Cardiac ventricle fibroblast (primary cell): ENCODE results near the gene SLC6A13. TPM values are rescaled to one million over a fixed set of nuclear protein-coding genes. Genes with fewer than 3 reads are reported as not detected.

Experiments
- total RNA-seq: library from RNA; depleted of rRNA; stranded (reverse); fragments of >200 nt; gene quantifications from 2 replicates; pipeline ENCODE4 v1.2.3, GENCODE V29; 2015

Gene SLC6A13
- 0.05 TPM in 1 of 2 replicates, not detected in the other for total RNA-seq

GRCh38 chr12:262817-263216 lies at the start of gene SLC6A13:
SLC6A13 (minus strand) TSS chr12:262836; CDS start chr12:260052, 2,784 bp downstream.

GRCh38 chr12:214003-214741 lies 48.5 kb downstream of the SLC6A13 start, which contains the start of gene SLC6A12:
SLC6A12 (minus strand) TSS chr12:214157; CDS start chr12:209986, 4,171 bp downstream.

Other genes with a start within 250 kb of the SLC6A13 start
- gene IQSEC3, start 196.1 kb downstream of the SLC6A13 start, total RNA-seq, result 0.44 TPM in 2 replicates
- gene SLC6A12, start 48.7 kb downstream of the SLC6A13 start, total RNA-seq, result not detected in 2 replicates
- 35.5 and 52.6 TPM in 2 replicates for gene KDM5A, start 126.5 kb upstream of the SLC6A13 start, total RNA-seq
- 4.0 and 4.7 TPM in 2 replicates for gene CCDC77, start 138.8 kb upstream of the SLC6A13 start, total RNA-seq
- not detected in 2 replicates for gene B4GALNT3, start 197.1 kb upstream of the SLC6A13 start, total RNA-seq